ENCODE data around the gene PLEKHF1.

GRCh38 chr19:29717051-29717450 is 51.8 kb downstream of the PLEKHF1 start:
- TF ChIP-seq CTCF (IDR thresholded peaks at IDR 0.05) (no peak), POLR2AphosphoS5 (IDR thresholded peaks at IDR 0.05) (no peak), EP300 (IDR thresholded peaks at IDR 0.05) (no peak), POLR2A (IDR thresholded peaks at IDR 0.05) (no peak)

All from gastroesophageal sphincter (tissue), 3 donors.